Activated naive CD8-positive, alpha-beta T cell (primary cell): Measurements from ENCODE around the gene GAD2.

ENCODE experiments used
- H3K27ac Mint-ChIP-seq: one replicate; pipeline ENCODE4 v1.8.0; 2021; ENCODE audit warnings: mixed read lengths
- H3K27me3 Mint-ChIP-seq: one replicate; pipeline ENCODE4 v1.8.0; 2021; ENCODE audit warnings: mixed read lengths
- H3K36me3 Mint-ChIP-seq: one replicate; pipeline ENCODE4 v1.8.0; 2021; ENCODE audit warnings: mixed read lengths
- H3K4me1 Mint-ChIP-seq: one replicate; pipeline ENCODE4 v1.8.0; 2021; ENCODE audit warnings: low read depth, mixed read lengths
- H3K4me3 Mint-ChIP-seq: one replicate; pipeline ENCODE4 v1.8.0; 2021; ENCODE audit warnings: mild to moderate bottlenecking, mixed read lengths
- H3K9me3 Mint-ChIP-seq: one replicate; pipeline ENCODE4 v1.8.0; 2021; ENCODE audit warnings: low read depth, mixed read lengths

GAD2 gene

GRCh38 chr10:26251925-26252324 is 35.4 kb downstream of the GAD2 start:
- peaks cover 7% of the 10 kb centered on the region for H3K27me3 Mint-ChIP-seq
- no peak overlapping the region for H3K4me3 Mint-ChIP-seq
- H3K9me3 Mint-ChIP-seq = no peaks in the 10 kb centered on the region
- no peaks in the 10 kb centered on the region for H3K36me3 Mint-ChIP-seq
- no peak overlapping the region for H3K27ac Mint-ChIP-seq
- H3K4me1 Mint-ChIP-seq = no peaks in the 10 kb centered on the region

DNA sequence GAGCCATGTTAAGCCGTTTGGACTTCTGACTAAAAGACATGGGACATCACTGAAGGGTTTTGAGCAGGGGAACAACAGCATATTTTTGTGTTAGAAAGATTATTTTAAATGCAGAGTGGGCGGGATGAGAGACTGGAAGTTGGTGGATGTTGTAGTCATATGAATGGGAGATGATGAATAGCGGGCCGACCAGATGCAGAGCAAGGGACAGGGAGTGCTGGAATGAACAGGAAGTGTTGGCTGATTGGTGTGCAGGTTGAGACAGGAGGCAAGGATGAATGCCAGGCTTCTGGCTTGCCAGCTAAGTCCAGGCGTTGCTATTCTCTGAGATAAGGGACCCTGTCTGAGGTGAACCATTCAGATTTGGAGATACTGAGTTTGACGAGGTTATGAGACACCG is 38.0 kb downstream of the GAD2 start:
- Mint-ChIP-seq H3K27me3 (peaks cover 9% of the 10 kb centered on the region), H3K36me3 (no peaks in the 10 kb centered on the region)

GRCh38 chr10:26259341-26259740 is 42.8 kb downstream of the GAD2 start:
- no peak overlapping the region for H3K4me3 Mint-ChIP-seq
- H3K36me3 Mint-ChIP-seq = no peaks in the 10 kb centered on the region
- H3K27ac Mint-ChIP-seq = no peak overlapping the region
- no peaks in the 10 kb centered on the region for H3K9me3 Mint-ChIP-seq
- H3K27me3 Mint-ChIP-seq = peaks cover 12% of the 10 kb centered on the region
- H3K4me1 Mint-ChIP-seq = no peaks in the 10 kb centered on the region

More for the DNA sequence above, 38.0 kb downstream of the GAD2 start:
- Mint-ChIP-seq H3K9me3 (no peaks in the 10 kb centered on the region), H3K4me1 (no peaks in the 10 kb centered on the region), H3K4me3 (no peak overlapping the region), H3K27ac (no peak overlapping the region)

DNA sequence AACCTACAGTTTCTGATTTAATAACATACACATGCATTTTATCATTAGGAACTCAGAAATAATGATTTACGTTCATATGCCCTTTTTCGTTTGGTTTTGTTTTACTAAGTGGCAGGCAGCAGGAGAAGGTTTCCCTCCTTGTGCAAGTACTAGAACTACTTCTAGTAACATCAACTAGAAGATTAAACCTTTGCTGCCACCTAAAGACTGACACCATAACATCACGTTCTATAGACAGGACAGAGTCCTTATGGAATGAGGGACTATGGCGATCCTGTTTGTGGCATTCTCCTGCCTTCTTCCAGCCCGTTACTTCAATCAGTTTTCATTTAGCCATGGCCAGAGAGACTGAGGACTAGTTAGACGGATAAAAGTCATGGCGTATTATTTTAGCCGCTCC is 53.2 kb downstream of the GAD2 start:
- Mint-ChIP-seq H3K27me3 (peaks cover 8% of the 10 kb centered on the region), H3K9me3 (no peaks in the 10 kb centered on the region), H3K4me3 (no peak overlapping the region), H3K27ac (no peak overlapping the region), H3K36me3 (no peaks in the 10 kb centered on the region), H3K4me1 (no peaks in the 10 kb centered on the region)

DNA sequence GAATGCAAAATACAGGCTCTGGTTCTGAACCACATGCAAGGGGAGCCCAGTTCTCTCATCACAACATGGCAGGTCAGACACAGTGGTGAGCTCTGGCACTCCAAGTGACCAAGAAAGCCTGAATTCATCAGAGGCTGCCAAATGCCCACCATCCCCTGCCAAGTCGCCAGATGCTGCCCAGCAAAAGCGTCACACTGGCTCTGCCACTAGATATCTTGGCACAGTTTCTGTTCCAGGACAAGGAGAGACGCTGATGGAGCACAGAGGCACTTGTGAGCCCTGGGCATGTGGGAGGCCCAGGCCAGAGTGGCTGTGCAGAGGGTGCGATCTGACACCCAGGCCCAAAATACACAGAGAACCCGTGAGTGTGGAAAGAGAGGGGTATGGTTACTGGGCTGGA is 57.8 kb downstream of the GAD2 start:
- H3K36me3 Mint-ChIP-seq = no peaks in the 10 kb centered on the region
- no peak overlapping the region for H3K4me3 Mint-ChIP-seq
- no peak overlapping the region for H3K27ac Mint-ChIP-seq
- H3K27me3 Mint-ChIP-seq = peaks cover 2% of the 10 kb centered on the region
- no peaks in the 10 kb centered on the region for H3K4me1 Mint-ChIP-seq
- H3K9me3 Mint-ChIP-seq = no peaks in the 10 kb centered on the region

DNA sequence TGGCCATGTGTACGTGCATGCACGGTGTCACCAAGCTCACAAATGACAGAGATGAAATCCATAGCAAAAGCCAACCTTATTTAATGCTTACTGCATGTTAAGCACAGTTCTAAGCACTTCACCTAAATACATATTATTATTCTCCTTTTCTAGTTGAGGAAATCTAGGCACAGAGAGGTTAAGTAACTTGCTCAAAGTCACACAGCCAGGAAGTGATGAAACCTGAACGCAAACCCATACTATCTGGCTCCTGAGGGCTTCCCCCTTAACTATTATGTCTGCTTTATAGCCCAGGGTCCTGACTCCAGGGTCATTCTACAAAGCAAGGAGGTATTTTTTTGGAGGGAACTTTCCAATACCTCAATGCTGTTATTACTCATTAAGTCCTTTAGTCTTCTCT is 61.7 kb downstream of the GAD2 start:
- H3K27ac Mint-ChIP-seq = no peak overlapping the region

GRCh38 chr10:26290236-26290635 is 73.7 kb downstream of the GAD2 start:
- Mint-ChIP-seq H3K27ac (no peak overlapping the region), H3K4me3 (no peak overlapping the region), H3K27me3 (peaks cover 3% of the 10 kb centered on the region), H3K9me3 (no peaks in the 10 kb centered on the region), H3K36me3 (no peaks in the 10 kb centered on the region), H3K4me1 (no peaks in the 10 kb centered on the region)

More for the DNA sequence above, 61.7 kb downstream of the GAD2 start:
- H3K4me3 Mint-ChIP-seq = no peak overlapping the region
- H3K9me3 Mint-ChIP-seq = no peaks in the 10 kb centered on the region
- no peaks in the 10 kb centered on the region for H3K27me3 Mint-ChIP-seq
- no peaks in the 10 kb centered on the region for H3K36me3 Mint-ChIP-seq
- no peaks in the 10 kb centered on the region for H3K4me1 Mint-ChIP-seq

DNA sequence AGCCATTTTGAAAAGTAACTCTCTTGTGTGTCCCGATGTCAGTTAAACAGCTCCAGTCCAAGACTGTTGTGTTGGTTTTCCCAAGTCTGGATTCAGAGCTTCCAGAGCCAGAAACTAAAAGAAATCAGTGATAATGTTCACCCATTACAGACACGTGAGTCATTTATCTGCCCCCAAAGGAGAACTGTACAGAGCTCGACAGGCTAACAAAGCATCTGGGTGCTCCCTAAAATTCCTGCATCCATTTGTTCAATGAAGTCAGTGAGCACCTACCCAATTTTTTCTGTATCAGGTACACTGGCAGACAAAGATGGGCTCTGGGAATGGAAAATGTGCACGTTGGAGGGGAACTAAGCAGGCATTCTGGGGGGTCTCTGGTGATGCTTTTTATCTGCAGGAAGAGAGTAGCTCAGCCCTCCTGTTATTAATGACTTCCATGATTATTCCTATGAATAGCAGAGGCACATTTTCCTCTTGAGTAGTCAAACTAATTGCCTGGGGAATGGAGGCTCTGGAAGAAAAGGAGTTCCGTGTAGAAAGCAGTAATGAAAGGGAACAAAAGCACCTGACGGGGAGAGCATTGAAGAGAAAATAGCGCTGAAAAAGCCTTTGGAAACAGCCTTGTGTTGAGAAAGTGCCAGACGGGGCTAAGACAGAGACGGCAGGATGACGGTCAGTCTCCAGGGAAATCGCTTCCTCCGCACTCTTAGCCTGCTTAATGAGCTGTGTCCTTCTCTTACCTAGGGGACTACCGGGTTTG is 75.3 kb downstream of the GAD2 start:
- Mint-ChIP-seq H3K4me3 (no peak overlapping the region), H3K4me1 (no peaks in the 10 kb centered on the region), H3K27me3 (peaks cover 1% of the 10 kb centered on the region), H3K27ac (no peak overlapping the region), H3K9me3 (no peaks in the 10 kb centered on the region), H3K36me3 (no peaks in the 10 kb centered on the region)

GRCh38 chr10:26296360-26296759 is 79.8 kb downstream of the GAD2 start:
- Mint-ChIP-seq H3K36me3 (no peaks in the 10 kb centered on the region), H3K4me1 (no peaks in the 10 kb centered on the region), H3K27me3 (peaks cover 1% of the 10 kb centered on the region), H3K9me3 (no peaks in the 10 kb centered on the region), H3K4me3 (no peak overlapping the region), H3K27ac (no peak overlapping the region)

- Mint-ChIP-seq H3K36me3 (no peaks in the 10 kb centered on the region), H3K4me3 (no peak overlapping the region), H3K27me3 (no peaks in the 10 kb centered on the region), H3K27ac (no peak overlapping the region), H3K4me1 (no peaks in the 10 kb centered on the region), H3K9me3 (no peaks in the 10 kb centered on the region)
These were observed 83.4 kb downstream of the GAD2 start for GRCh38 chr10:26300001-26300400.

GRCh38 chr10:26303366-26303765 is 86.8 kb downstream of the GAD2 start:
- Mint-ChIP-seq H3K36me3 (no peaks in the 10 kb centered on the region), H3K9me3 (no peaks in the 10 kb centered on the region), H3K4me3 (no peak overlapping the region), H3K4me1 (no peaks in the 10 kb centered on the region), H3K27ac (no peak overlapping the region), H3K27me3 (peaks cover 3% of the 10 kb centered on the region)

GRCh38 chr10:26310361-26310760 is 93.8 kb downstream of the GAD2 start:
- peaks cover 10% of the 10 kb centered on the region for H3K27me3 Mint-ChIP-seq
- no peak overlapping the region for H3K4me3 Mint-ChIP-seq
- H3K9me3 Mint-ChIP-seq = no peaks in the 10 kb centered on the region
- no peak overlapping the region for H3K27ac Mint-ChIP-seq
- peaks cover 2% of the 10 kb centered on the region for H3K36me3 Mint-ChIP-seq
- H3K4me1 Mint-ChIP-seq = no peaks in the 10 kb centered on the region

- Mint-ChIP-seq H3K27ac (no peak overlapping the region), H3K9me3 (no peaks in the 10 kb centered on the region), H3K4me3 (no peak overlapping the region), H3K36me3 (peaks cover 2% of the 10 kb centered on the region), H3K4me1 (no peaks in the 10 kb centered on the region), H3K27me3 (peaks cover 7% of the 10 kb centered on the region)
These were observed 94.9 kb downstream of the GAD2 start for GRCh38 chr10:26311383-26311940.

DNA sequence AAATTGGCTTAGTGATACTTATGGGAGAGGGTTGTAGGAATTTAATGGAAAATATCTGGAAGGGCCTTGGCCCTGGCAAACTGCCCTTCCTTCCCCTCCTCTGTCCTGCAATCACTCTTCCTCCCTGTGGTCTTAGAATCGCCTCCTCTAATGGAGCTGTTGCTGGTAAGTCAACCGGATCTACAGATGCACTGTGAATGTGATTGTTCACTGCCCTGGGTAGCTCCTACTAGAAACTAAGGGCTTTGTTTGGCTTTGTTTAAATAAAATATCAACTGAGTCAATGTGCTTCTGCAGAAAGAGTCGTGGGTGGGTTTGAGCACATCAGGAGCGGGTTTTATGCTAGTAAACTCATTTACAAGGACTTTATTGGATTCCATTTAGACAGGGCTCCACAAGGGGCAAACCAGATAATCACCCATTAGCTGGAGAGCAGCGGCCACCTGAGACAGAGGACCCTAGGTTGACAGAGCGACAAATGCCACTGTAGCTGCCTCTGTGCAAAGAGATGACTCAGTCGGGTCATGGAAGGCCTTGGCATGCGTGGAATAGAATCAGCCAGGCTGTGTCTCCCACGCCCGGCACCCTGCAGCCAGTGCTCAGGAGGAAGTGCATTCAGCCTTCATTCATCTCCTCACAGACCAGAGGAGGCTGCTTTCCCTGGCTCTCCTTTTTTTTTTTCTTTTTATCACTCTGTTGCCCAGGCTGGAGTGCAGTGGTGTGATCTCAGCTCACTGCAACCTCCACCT is 97.9 kb downstream of the GAD2 start:
- Mint-ChIP-seq H3K27me3 (peaks cover 10% of the 10 kb centered on the region), H3K4me3 (no peak overlapping the region)

GRCh38 chr10:26318672-26319071 is 102.1 kb downstream of the GAD2 start:
- H3K4me3 Mint-ChIP-seq = no peak overlapping the region
- peaks cover 5% of the 10 kb centered on the region for H3K27me3 Mint-ChIP-seq

More for the DNA sequence above, 97.9 kb downstream of the GAD2 start:
- no peak overlapping the region for H3K27ac Mint-ChIP-seq
- peaks cover 2% of the 10 kb centered on the region for H3K36me3 Mint-ChIP-seq
- H3K9me3 Mint-ChIP-seq = no peaks in the 10 kb centered on the region
- H3K4me1 Mint-ChIP-seq = no peaks in the 10 kb centered on the region

More at GRCh38 chr10:26318672-26319071, 102.1 kb downstream of the GAD2 start:
- Mint-ChIP-seq H3K9me3 (no peaks in the 10 kb centered on the region), H3K36me3 (no peaks in the 10 kb centered on the region), H3K27ac (no peak overlapping the region), H3K4me1 (no peaks in the 10 kb centered on the region)
